ENCODE measurements around the gene SSH2. TPM values are rescaled to one million over a fixed set of nuclear protein-coding genes. Genes with fewer than 3 reads are reported as not detected.
"Not testable (repeated sequence)": the region's sequence is repeated elsewhere in the genome, so short reads cannot be mapped to it uniquely, and the experiment has no call there.

SSH2 gene
- total and polyA plus RNA-seq, 5 experiments from 2014 or later = 27.1 to 73.9 (median 32.6) TPM

DNA sequence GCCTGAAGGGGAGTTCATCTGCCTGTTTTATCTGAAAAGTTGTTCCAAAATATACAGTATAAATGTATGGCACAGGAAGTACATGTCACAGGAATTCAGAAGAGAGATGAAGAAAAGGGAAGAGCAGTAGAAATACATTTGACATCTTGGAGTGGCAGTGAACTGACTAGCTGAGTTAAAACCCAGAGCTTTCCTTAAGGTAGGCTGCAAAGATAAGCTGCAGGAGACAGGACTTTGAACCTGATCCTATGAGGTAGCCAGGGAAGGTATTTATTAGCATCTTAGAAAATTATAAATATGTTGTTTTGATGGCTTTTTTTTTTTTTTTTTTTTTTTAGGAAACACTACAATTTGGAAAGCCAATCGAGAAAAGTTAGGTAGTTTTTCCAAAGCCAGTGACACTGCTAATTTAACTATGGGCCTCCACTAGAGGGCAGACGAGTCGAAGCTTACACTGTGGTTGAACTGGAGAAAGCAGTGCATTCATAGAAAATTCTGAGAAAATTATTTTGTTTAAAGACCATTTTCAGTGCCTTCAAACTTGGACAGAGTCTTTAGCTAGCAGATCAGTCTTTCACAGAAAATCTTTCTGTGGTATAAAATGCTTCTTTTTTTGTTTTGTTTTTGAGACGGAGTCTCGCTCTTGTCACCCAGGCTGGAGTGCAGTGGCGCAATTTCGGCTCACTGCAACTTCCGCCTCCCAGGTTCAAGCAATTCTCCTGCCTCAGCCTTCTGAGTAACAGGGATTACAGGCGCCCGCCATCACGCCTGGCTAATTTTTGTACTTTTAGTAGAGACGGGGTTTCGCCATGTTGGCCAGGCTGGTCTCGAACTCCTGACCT lies 122.3 kb downstream of the SSH2 start:
- Mint-ChIP-seq H3K9me3 (no peaks in the 10 kb centered on the region), H3K27ac (peak overlapping the region in 1 of 10 donors; percentile 22), H3K36me3 (no peaks in the 10 kb centered on the region), H3K27me3 (no peaks in the 10 kb centered on the region), H3K4me3 (peak overlapping the region in 1 of 10 donors; percentile 8), H3K4me1 (peaks cover 3 to 26% (median 20%) of the 10 kb centered on the region in 4 donors)
- DNase-seq (peak; percentile 48 to 83 (median 68)), ATAC-seq (peak; percentile 80 to 90)
- POLR2A ChIA-PET = interaction anchor here (0.6 to 4.1 kb wide), 5 partner anchors 123 to 425 kb away, joined by 3 to 65 read pairs (median 6); partner anchors contain the start of gene SSH2

DNA sequence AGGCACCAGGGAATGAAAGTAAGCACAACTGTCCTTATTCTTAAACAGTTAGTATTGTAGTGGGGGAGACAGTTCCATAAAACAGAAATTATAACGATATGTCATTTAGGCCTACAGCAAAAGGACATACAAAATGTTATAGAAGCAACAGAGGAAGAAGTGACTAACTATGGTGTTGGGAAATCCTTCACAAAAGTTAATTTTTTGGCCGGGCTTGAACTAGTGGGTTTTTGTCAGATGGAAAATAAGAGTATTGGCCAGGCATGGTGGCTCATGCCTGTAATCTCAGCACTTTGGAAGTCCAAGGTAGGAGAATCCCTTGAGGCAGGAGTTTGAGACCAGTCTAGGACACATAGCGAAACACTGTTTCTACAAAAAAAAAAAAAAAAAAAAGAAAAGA lies 127.8 kb downstream of the SSH2 start:
- H3K36me3 Mint-ChIP-seq = no peaks in the 10 kb centered on the region
- no peak for DNase-seq
- H3K9me3 Mint-ChIP-seq = no peaks in the 10 kb centered on the region
- peaks cover 0 to 2% (median 0%) of the 10 kb centered on the region in 4 donors for H3K4me1 Mint-ChIP-seq
- no peak overlapping the region for H3K4me3 Mint-ChIP-seq
- H3K27ac Mint-ChIP-seq = peak overlapping the region in 2 of 10 donors; percentile 41 to 67
- POLR2A ChIA-PET = interaction anchor here (0.6 kb wide), 2 partner anchors 30 to 218 kb away, joined by 3 to 5 read pairs; no protein-coding TSS in a partner anchor
- no peaks in the 10 kb centered on the region for H3K27me3 Mint-ChIP-seq
- ATAC-seq = no peak

DNA sequence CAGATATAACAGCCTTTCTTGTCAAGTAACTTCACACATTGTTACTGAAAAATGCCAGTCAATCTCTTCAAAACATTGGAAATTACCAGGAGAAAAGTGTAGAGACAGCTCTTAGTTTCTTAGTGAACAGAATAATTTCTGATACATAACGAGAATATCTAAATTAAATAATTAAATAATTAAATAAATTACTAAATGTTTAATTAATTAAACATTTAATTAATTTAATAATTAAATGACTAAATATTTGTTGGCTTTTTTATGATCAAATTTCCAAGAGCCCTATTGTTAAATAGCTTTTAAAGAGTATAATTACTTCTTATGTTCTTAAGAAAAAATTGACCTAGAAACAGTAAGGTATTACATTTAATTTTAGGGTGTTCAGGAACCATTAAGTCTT lies 129.6 kb downstream of the SSH2 start:
- Mint-ChIP-seq H3K4me1 (no peaks in the 10 kb centered on the region), H3K27me3 (no peaks in the 10 kb centered on the region), H3K9me3 (no peaks in the 10 kb centered on the region), H3K36me3 (no peaks in the 10 kb centered on the region), H3K4me3 (no peak overlapping the region), H3K27ac (no peak overlapping the region)
- ATAC-seq (no peak), DNase-seq (no peak)
- POLR2A ChIA-PET = no interaction called here

DNA sequence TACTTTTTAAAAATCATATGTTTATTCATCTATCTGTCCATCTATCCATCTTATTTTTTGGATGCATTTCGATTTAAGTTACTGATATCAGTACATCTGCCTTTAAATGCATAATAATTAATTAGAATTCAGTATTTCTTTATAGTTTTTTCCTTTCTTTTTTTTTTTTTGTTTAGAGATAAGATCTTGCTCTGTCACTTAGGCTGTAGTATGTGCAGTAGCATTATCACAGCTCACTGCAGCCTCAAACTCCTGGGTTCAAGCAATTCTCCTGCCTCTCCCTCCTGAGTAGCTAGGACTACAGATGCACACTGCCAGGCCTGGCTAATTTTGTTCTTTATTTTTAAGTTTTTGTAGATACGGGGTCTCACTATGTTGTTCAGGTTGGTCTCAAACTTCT lies 133.4 kb downstream of the SSH2 start:
- POLR2A ChIA-PET = no interaction called here
- ATAC-seq (no peak), DNase-seq (no peak)
- H3K4me1 Mint-ChIP-seq = peaks cover 0 to 3% (median under 1%) of the 10 kb centered on the region in 4 donors
- no peak overlapping the region for H3K4me3 Mint-ChIP-seq
- no peaks in the 10 kb centered on the region for H3K9me3 Mint-ChIP-seq
- no peak overlapping the region for H3K27ac Mint-ChIP-seq
- H3K36me3 Mint-ChIP-seq = peaks cover 0 to 3% (median 0%) of the 10 kb centered on the region in 3 donors
- H3K27me3 Mint-ChIP-seq = no peaks in the 10 kb centered on the region

DNA sequence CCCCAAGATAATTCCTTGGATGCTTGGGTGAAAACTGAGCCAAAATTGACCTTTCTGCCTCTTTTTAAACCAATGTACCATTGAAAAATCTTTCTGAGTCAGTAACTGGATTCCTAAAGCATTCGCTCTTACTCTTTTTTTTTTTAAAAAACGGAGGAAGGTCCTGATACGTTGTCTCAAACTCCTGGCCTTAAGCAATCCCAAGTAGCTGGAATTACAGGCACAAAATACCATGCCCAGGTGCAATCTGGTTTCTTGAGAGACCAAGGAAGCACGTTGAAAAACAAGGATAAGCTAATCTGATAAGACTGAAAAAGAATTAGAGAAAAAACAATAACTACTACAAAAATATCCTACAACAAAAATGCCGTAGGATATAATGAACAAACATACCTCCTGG lies 136.5 kb downstream of the SSH2 start:
- POLR2A ChIA-PET = no interaction called here
- Mint-ChIP-seq H3K4me1 (peaks cover 0 to 5% (median 2%) of the 10 kb centered on the region in 4 donors), H3K27ac (no peak overlapping the region)

DNA sequence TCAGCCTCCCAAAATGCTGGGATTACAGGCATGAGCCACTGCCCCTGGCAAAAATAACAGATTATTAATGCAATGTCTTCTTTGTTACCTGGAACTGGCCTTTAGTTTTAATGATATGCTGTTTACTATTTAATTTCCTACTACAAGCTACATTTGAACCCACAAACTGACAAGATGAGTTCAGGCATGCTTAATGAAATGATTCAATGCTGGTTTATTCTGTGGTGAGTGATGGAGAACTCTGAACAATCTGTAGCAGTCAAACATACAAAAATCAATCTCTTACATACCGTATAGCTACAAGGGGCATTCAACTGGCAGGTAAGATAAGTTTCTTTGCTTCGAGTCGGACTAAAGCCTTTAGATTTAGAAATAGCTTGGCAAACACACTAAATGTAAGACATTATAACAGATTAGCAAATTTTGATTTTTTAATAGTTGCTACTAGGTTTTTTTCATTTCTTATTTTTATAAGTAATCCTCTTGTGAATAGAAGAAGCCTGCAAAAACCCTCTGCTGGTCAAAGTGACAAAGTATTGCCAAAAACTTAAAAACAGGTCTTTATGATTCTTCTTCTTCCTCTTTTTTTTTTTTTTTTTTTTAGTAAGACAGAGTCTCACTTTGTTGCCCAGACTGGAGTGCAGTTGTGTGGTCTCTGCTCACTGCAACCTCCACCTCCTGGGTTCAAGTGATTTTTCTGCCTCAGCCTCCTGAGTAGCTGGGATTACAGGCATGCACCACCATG lies 138.5 kb downstream of the SSH2 start:
- Mint-ChIP-seq H3K4me1 (peaks cover 0 to 5% (median 2%) of the 10 kb centered on the region in 4 donors), H3K36me3 (peaks cover 0 to 12% (median 3%) of the 10 kb centered on the region in 3 donors), H3K27ac (no peak overlapping the region), H3K4me3 (no peak overlapping the region), H3K27me3 (no peaks in the 10 kb centered on the region), H3K9me3 (no peaks in the 10 kb centered on the region)
- DNase-seq (no peak), ATAC-seq (no peak)
- POLR2A ChIA-PET = no interaction called here

More for the DNA sequence above, 136.5 kb downstream of the SSH2 start:
- ATAC-seq (no peak), DNase-seq (no peak)
- Mint-ChIP-seq H3K36me3 (peaks cover 0 to 12% (median 3%) of the 10 kb centered on the region in 3 donors), H3K4me3 (no peak overlapping the region), H3K27me3 (no peaks in the 10 kb centered on the region), H3K9me3 (no peaks in the 10 kb centered on the region)

DNA sequence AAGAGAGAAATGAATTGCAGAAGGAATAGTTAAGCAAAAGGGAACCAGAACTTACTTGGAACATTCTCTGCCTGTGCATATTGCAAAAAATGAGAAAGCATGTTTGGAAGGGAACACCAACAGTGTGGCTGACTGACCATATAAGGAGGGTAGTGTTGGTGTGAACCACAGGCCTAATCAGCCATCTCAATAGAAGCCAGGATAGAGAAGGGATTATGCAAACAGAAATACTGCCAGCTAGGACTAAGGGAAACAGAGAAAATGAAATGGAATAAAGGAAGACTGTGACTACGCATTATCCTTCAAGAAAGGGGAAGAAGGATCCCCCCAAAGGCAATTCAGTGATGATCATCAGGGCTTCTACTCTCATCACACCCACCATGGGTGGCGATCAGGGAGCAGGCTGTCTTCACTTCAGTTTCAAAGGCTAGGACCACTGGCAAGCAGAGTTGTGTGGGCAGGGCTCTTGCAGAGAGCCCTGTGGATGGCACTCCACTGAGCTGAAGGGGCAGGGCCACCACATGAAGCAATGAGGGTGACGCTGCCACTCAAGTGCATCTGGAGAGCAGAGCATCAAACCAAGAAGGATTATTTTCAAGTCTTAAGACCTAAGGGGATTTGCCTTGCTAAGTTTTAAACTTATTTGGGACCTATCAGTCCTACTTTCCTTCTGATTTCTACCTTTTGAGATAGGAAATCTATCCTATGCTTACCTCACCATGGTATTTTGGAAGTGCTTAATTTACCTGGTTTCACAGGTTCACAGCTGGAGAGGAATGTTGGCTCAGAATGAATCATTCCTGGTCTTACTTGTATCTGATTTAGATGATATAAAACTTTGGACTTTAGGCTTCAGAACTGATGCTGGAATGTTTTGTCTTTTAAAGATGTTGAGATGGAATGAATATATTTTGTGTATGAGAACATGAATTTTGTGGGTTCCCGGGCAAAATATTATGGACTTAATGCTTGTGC lies 140.5 kb downstream of the SSH2 start:
- Mint-ChIP-seq H3K27ac (peak overlapping the region in 1 of 10 donors; percentile 47), H3K4me3 (no peak overlapping the region), H3K36me3 (peaks cover 0 to 14% (median 3%) of the 10 kb centered on the region in 3 donors), H3K9me3 (no peaks in the 10 kb centered on the region), H3K4me1 (peaks cover 0 to 5% (median 2%) of the 10 kb centered on the region in 4 donors), H3K27me3 (no peaks in the 10 kb centered on the region)
- ATAC-seq = no peak
- no peak for DNase-seq
- POLR2A ChIA-PET = no interaction called here

DNA sequence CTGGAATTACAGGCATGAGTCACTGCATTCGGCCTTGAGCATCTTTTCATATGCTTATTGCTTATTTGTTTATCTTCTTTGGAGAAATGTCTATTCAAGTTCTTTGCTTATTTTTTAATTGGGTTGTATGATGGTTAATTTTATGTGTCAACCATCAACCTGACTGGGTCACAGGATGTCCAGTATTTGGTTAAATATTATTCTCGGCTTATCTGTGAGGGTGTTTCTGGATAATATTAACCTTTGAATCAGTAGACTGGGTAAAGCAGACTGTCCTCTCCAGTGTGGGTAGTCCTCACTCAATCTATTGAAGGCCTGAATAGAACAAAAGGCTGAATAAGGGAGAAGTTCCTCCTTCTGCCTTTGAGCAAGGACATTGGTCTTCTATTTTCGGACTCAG lies 142.0 kb downstream of the SSH2 start:
- no peak for DNase-seq
- no peak for ATAC-seq
- Mint-ChIP-seq H3K9me3 (no peaks in the 10 kb centered on the region), H3K27ac (no peak overlapping the region), H3K4me3 (no peak overlapping the region), H3K27me3 (no peaks in the 10 kb centered on the region), H3K4me1 (peaks cover 0 to 5% (median 0%) of the 10 kb centered on the region in 4 donors), H3K36me3 (peaks cover 0 to 14% (median 3%) of the 10 kb centered on the region in 3 donors)
- POLR2A ChIA-PET = no interaction called here

DNA sequence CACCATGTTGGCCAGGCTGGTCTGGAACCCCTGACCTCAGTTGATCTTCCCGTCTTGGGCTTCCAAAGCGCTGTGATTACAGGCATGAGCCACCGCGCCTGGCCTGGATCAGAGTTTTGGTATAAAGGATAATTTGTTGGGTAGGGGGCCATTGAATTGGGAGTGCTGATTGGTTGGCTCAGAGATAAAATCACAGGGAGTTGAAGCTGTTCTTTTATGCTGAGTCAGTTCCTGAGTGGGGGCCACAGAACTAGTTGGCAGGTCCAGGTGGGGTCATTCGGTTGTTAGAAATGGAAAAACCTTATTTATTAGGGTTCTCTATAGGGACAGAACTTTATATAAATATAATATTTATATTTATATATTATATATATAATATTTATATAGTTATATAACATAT lies 147.1 kb downstream of the SSH2 start:
- no peaks in the 10 kb centered on the region for H3K27me3 Mint-ChIP-seq
- POLR2A ChIA-PET = no interaction called here
- H3K36me3 Mint-ChIP-seq = peaks cover 0 to 4% (median 0%) of the 10 kb centered on the region in 3 donors
- H3K27ac Mint-ChIP-seq = no peak overlapping the region
- ATAC-seq (no peak), DNase-seq (no peak)
- H3K9me3 Mint-ChIP-seq = no peaks in the 10 kb centered on the region
- H3K4me1 Mint-ChIP-seq = peaks cover 0 to 9% (median 8%) of the 10 kb centered on the region in 4 donors
- H3K4me3 Mint-ChIP-seq = no peak overlapping the region

DNA sequence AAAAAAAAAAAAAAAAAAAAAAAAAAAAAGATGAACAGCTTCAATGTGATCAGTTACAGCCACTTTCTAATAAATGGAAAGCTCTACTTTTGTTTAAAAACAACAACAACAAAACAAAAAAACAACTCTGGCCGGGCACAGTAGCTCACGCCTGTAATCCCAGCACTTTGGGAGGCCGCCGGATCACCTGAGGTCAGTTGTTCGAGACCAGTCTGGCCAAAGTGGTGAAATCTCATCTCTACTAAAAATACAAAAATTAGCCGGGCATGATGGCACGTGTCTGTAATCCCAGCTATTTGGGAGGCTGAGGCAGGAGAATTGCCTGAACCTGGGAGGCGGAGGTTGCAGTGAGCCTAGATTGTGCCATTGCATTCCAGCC lies 150.2 kb downstream of the SSH2 start:
- ATAC-seq = not testable (repeated sequence)

DNA sequence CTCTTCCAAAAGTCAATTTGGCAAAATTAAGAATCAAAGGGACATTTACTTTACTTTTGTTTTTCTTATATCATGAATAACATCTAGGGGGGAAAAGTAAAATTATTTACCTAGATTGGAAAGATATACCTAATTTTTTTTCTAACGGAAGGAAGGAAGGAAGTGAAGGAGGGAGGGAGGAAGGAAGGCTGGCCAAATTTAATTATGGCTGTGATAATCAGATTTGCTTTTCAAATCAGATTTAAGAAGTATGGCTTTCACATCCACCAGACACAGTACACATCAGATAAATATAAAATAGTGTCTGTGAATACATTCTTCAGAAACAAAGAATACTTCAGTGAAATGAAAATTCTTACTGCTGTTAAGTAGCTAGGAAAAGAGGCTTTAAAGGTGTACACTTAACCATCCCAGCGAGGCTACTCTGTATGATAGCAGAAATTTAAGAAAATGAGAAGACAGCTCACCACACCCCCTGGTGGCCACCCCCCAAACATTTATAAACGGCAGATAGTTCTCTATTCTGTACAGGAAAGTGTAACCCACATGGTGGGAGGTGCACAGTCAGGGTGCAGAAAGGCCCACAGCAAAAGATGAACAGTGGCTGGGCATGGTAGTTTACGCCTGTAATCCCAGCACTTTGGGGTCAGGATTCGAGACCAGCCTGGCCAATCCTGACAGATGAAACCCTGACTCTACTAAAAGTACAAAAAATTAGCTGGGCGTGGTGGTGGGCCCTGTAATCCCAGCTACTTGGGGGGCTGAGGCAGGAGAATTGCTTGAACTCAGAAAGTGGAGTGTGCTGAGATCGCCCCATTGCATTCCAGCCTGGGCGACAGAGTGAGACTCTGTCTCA lies 150.8 kb downstream of the SSH2 start:
- no peaks in the 10 kb centered on the region for H3K27me3 Mint-ChIP-seq
- peaks cover 0 to 6% (median 2%) of the 10 kb centered on the region in 3 donors for H3K36me3 Mint-ChIP-seq
- peak overlapping the region in 6 of 10 donors; percentile 2 to 71 (median 54) for H3K27ac Mint-ChIP-seq
- POLR2A ChIA-PET = interaction anchor here (0.7 to 1.6 kb wide), 12 partner anchors 18 to 197 kb away, joined by 3 to 7 read pairs (median 4); no protein-coding TSS in a partner anchor
- peaks cover 0 to 9% (median 8%) of the 10 kb centered on the region in 4 donors for H3K4me1 Mint-ChIP-seq
- ATAC-seq = peak; percentile 98 to 100
- H3K9me3 Mint-ChIP-seq = no peaks in the 10 kb centered on the region
- DNase-seq = peak; percentile 63 to 86 (median 76)
- H3K4me3 Mint-ChIP-seq = no peak overlapping the region

More for the DNA sequence above, 150.2 kb downstream of the SSH2 start:
- not testable (repeated sequence) for H3K4me1 Mint-ChIP-seq, H3K4me3 Mint-ChIP-seq, H3K9me3 Mint-ChIP-seq, DNase-seq, H3K27me3 Mint-ChIP-seq, H3K36me3 Mint-ChIP-seq
- H3K27ac Mint-ChIP-seq = peak overlapping the region in 3 of 10 donors; percentile 18 to 47 (median 41)
- POLR2A ChIA-PET = interaction anchor here (0.8 to 1.3 kb wide), 8 partner anchors 18 to 152 kb away, joined by 3 to 7 read pairs (median 4); no protein-coding TSS in a partner anchor

Measured in naive thymus-derived CD8-positive, alpha-beta T cell (primary cell).